CD4-positive, alpha-beta T cell treated with Interleukin-15 for 1 hour (primary cell): Measurements from ENCODE around the gene SPR.

Experiments used
- DNase-seq: peaks from one replicate; pipeline ENCODE4 v3.0.0-alpha.2; 2020

SPR gene

DNA sequence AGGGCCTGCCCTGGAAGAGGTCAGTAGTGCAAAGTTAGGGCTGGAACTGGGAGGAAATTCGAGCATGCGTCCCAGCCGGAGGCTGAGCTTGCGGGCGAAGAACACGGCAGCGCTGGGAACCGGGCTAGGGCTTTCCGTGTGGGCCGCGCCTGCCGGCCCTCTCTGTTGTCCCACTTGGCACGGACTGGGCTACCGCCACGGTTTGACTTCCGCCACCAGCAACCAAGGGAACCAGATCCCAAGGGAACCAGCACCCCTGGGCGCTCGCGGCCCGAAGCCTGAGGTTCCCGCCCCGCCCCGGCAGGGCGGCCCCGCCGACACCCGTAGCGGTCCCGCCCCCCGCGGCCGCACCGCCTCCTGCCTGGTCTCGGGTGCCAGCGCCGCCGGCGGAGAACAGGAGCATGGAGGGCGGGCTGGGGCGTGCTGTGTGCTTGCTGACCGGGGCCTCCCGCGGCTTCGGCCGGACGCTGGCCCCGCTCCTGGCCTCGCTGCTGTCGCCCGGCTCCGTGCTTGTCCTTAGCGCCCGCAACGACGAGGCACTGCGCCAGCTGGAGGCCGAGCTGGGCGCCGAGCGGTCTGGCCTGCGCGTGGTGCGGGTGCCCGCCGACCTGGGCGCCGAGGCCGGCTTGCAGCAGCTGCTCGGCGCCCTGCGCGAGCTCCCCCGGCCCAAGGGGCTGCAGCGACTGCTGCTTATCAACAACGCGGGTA, at the start of gene SPR:
TSS of gene SPR (plus strand) at position 377 of the 708 bp plus-strand sequence. CDS start at position 402, 25 bp downstream.
- DNase-seq, result no peak

DNA sequence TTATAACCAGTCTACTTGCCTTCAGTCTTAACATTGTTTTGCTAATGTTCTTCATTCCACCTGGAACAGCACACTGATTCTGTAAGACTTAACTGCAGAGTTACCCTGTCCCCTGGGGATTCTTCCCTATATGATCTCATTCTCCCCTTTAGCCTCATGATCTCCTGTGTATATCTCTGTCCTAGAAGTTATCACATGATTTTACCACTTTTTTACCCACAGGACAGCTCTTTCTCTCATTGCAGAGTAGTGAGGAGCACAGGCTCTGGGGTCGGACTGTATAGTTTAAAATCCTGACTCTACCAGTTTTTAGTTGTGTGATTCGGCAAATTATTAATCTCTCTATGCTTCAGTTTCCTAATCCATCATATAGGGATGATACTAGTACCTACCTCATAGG, 47.1 kb upstream of the SPR start:
- no peak for DNase-seq

DNA sequence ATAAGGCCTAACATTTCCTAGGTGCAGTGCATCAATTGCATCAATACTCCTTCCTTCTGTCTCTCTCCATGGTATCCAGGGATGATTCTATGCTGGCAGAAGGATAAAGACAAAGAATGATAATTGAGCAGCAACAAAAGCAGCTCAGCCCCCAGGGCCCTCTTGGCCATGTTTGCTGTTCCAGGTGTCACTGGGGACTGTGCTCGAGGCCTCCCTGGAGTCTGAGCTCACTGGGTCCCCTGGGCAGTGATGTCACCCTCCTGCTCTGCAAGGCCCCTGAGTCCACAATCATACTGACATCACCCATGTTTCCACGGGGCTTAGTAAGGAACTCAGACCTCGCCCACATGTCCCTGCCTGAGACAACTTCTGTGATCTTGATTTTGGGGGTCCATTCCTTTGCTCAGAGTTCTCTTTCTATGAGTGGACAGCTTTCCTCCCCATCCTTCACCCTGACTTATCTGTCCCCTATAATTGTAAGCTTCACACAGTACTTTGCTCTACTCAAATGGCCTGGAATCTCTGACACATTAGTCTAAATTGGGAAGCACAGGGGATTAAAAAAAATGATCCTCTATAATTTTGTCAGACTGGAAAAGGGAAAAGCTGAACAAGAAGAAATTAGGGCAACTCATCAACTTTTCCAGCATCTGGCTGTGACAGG, 45.6 kb upstream of the SPR start:
- DNase-seq, result no peak

DNA sequence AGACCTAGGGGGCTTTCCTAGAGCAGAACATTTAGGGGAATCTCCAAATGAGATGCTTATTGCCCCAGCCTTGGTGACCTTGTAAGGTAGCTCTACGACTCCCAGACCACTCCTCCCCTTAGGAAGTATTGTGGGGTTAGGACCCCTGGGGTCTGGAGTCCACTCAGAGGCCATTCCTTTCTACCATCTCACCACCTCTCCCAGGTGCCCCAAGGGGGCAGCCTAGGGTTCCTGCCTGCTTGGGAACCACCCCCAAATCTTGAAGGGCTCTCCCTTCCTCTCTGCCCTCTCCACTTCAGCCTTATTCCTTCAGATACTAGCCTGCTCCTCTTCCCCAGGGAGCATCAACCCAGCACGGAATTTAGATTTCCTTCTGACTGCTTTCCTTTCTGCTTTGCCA, 43.9 kb upstream of the SPR start:
- DNase-seq, result no peak

DNA sequence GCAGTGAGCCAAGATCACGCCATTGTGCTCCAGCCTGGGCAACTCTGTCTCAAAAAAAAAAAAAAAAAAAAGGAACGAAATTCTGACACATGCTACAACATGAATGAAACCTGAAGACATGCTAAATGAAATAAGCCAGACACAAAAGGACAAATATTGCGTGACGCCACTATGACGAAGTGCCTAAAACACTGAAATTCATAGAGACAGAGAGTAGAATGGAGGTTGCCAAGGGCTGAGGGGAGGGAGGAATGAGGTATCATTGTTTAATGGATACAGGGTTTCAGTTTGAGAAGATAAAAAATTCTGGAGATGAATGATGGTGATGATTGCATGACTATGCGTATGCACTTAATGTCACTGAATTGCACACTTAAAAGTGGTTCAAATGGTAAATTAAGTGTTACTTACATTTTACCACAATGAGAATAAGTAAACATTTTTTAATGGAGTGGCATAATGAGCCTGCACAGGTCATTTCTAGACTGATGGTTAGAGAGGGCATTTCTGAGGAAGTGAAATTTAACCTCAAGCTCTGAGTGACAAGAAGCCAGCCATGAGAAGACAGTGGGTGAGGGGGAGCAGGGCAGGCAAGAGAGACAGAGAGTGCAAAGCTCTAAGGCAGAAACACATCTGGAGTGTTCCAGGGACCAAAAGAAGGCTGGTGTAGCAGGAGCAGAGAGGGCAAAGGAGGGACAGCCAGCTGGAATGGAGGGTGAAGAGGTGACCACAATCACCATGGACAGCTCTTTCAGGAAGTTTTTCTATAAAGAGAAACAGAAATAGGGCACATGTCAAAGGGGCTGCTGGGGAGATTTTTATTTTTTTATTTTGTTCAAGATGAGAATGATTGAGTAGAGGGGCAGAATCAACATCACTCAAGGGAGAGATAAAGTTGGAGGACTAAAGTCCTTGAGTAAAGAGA, 40.8 kb upstream of the SPR start:
- DNase-seq, result no peak

DNA sequence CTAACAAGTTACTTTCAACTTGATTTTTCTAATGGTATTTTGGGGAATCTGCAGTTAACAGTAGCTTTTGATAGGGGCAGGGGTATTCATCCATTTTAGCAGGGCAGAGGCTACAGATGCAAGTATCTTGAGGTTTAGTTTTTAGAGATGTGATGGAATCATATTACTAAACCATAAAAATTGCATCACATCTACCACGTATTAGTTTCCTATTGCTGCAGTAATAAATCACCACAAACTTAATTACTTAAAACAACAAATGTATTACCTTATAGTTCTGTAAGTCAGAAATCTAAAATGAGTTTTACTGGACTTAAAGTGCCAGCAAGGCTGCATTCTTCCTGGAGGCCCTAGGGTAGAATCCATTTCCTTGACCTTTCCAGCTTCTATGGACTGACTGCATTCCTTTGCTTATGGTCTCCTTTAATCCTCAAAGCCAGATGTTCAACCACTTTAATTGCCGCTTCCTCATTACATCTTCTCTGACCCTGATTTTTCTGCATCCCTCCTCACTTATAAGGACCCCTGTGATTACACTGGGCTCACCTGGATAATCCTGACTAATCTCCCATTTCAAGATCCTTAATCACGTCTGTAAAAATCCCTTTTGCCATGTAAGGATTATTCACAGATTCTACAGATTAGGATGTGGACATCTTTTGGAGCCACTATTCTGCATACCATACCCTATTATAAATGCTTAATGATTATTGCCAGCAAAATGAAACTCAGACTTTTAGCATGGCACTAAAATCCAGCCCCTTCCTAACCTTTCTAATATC, 39.5 kb upstream of the SPR start:
- DNase-seq, result no peak

DNA sequence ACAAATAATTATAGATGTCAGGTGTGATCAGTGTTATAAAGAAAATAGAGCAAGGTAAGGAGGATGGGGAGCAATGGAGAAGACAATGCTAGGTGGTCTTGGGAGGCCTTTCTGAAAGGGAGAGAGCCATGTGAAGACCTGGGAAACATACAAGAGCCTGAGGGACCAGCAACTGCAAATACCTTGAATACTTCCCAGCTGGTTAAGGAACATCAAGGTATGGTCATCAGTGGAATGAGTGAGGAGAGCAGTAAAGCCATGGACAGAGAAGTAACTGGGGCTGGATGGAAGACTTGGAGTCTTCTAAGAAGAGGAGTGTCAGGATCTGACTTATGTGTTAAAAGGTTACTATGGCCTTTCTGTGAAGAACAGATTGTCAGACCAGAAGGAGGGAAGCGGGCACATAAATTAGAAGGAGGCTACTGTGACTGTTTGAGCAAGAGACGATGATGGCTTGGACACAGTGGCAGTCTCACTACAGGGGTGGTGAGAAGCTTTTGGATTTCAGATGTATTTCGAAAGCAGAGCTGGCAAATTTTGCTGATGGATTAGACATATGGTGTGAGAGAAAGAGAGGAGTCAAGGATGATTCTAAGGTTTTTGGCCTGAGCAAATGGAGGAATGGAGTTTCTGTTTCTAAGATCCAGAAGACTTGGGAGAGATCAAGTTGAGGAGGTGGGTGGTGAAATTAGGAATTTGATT, 38.6 kb upstream of the SPR start:
- DNase-seq, result no peak

DNA sequence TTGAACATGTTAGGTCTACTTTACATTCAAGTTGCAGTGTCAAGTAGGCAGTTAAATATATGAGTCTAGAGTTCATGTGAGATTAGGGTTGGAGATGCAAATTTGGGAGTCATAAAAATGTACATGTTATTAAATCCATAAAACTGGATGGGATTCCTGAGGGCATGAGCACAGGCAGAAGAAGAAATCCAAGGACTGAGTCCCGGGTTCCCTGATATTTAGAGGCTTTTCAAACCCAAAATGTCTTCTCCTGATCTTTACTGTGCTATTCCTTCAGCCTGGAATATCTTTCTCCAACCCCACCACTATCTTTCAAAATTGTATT, 38.1 kb upstream of the SPR start:
- no peak for DNase-seq

DNA sequence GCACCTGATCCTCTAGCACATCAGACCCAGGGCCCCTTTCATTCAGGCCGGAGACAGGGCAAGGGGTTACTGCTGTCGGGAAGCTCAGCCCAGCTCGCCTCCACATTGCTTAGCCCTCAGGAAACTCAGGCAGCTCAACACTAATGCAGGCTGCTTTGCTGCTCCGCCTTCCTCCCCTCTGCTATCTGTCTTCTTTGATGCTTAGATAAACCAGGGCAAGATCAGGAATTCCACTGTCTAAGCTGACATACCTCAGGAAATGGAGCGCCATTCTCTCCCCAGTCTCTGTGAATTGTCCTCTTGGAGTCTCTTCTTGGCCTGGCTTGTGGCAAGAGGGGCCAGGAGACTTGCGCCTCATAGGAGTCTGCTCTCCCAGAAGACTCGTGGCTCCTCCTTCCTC, 35.9 kb upstream of the SPR start:
- DNase-seq, result no peak

DNA sequence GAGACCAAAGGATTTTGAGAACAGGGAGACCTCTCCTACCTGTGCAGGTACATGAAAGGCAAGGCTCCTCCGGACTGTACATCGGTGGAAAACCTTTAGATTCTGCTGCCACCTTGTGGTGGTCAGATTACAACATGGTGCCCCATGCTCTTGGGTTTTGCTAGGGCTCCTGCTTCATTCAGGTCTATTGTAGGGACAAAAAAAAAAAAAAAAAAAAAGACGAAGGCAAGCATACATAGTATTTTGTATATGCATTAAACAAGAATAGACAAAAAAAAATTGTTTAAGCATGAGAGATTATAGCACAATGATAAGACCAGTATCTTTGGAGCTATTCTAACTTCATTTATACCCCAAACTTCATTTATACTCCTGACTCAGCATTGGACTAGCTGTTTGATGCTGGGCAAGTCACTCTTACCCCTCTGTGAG, 27.4 kb upstream of the SPR start:
- peak; percentile 42 for DNase-seq

DNA sequence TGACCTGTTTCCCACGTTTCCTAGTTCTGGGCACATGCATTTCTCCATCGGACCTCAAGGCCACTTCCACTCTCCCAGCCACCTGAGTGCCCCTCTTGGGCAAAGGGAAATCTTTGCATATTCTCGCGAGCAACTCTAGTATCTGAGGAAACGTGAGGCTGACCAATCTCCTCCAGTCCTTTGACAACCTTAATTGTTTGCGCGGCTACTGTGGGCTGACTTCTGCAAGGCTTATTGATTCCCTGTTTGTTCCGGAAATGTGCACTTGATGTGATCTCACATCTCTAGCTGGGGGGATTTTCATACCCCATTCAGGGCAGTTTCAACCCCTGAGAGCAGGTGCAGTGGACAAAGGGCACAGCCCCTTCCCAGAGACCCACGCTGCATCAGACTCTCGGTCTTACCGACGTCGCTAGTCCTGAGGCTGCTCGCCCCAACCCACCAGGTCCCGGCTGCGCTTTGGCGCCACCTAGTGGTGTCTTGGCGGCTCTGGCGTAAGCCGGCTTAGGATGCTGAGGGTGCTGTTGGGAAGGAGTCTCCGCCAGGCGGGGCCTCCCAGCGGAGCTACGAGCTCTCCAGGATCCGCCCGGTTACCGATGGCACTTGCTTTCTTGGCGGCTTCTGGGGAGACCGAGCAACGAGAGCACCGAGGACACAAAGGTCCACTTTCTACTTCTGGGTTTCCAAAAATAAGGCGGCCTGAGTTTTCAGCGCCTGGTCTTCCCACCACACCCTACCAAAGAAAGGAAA, 24.8 kb upstream of the SPR start:
- peak; percentile 81 for DNase-seq

DNA sequence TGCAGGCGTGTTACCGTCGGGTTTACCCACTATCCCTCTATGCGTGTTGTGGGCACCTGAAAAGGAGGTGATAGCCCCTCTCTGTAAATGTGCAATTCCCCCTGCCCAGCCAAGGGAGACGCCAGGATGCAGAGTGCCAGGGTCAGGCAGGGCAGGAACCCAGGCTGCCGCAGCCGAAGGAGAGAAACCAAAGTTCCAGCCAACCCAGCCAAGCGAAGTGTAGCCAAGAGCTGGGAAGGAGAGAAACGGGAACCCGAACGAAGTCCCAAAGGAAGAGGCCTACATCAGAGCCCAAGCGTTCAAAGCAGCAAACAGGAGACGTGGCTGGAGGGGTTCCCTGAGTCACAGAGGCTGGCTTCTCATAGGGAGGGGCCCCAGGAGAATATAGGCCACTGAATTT, 24.2 kb upstream of the SPR start:
- no peak for DNase-seq

DNA sequence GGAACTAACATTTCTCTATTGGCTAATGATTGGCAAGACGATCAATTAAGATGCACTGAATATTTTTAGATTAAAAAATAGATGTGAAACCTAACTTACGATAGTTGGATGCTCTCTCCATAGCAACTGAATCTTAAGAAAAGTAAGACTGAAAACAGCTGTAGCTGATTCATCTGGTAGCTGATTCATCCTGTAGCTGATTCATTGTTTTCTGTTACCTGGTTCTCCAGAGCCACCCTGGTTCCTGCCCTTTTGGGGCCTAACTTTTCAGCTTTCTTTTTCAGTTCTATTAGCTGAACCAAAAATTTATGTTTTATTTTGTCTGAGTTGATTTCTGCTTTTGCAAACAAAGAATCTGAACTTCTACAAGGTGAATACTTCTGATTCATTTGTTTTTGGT, 22.7 kb upstream of the SPR start:
- no peak for DNase-seq

DNA sequence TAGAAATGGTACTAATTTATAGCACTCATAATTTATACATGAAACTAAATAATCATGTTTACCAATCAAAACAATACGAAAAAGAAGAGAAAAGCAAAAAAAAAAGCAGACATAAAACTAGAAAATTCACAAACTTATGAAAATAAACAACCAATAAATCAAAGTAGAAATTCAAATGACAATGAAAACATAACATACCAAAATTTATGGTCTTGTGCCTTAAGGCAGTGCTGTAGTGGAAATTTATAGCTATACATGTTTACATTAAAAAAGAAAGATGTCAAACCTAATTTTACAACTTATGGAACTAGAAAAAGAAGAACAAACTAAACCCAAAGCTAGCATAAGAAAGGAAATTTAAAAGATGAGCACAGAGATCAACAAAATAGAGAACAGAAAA, 16.1 kb upstream of the SPR start:
- no peak for DNase-seq

DNA sequence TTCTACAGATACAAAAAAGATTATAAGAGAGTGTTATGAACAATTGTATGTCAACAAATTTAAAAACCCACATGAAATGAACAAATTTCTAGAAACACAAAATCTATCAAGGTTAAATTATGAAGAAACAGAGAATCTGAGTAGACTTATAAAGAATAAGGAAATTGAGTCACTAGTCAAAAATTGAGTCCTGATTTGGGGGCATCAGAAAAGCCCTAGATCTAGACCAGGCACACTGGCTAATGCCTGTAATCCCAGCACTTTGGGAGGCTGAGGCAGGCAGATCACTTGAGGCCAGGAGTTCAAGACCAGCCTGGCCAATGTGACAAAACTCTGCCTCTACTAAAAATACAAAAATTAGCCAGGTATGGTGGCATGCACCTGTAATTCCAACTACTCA, 15.3 kb upstream of the SPR start:
- DNase-seq, result no peak

DNA sequence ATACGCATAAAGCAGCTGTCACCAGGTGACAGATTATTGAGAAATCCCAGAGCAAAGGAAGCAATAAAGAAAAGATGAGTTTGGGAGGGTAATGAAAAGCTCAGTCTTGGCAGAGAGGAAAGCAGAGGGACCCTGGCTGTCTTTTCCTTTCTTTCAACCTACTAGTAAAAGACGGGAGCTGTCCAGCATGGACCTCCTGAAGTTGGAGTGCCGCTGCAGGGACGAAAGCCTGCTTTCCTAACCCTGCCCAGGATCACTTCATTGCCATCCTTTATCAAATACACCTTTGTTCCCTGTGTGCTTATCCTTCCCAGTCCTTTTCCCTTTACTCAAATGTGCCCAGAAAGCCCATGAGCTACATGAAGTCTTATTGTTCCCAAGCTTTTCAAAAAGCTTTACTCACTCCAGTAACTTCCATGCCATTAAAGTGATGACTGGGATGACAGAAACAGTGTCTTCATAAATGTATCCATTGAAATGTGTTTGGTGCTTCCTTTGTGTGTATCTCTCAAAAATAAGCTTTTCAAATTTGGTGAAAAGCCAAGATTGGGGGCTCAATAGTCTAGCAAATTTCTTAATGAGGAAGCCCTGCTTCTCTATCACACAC, 3.7 kb upstream of the SPR start:
- no peak for DNase-seq

DNA sequence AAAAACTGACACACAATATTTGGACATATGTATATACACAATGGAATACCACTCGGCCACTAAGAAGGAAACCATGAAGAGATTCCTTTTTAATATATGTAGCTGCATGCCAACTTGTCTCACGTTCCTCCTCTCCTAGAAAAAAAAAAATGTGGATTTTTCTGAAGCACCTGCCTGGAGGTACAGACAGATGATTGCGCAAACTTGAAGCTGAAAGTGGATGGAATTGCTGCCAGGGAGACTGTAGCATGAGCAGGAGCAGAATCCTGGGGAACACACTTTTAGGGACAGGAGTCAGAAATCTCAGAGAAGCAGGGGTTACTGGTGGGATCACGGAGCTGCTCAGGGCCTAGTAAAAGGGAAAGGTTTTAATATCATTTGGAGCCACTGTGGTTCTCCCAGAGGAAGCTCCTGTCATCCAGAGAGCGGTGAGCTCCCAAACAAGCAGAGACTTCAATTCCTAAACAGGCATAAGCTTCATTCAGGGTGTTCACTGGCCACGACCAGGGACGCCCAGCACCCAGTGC, 640 bp upstream of the SPR start:
- DNase-seq, result no peak

DNA sequence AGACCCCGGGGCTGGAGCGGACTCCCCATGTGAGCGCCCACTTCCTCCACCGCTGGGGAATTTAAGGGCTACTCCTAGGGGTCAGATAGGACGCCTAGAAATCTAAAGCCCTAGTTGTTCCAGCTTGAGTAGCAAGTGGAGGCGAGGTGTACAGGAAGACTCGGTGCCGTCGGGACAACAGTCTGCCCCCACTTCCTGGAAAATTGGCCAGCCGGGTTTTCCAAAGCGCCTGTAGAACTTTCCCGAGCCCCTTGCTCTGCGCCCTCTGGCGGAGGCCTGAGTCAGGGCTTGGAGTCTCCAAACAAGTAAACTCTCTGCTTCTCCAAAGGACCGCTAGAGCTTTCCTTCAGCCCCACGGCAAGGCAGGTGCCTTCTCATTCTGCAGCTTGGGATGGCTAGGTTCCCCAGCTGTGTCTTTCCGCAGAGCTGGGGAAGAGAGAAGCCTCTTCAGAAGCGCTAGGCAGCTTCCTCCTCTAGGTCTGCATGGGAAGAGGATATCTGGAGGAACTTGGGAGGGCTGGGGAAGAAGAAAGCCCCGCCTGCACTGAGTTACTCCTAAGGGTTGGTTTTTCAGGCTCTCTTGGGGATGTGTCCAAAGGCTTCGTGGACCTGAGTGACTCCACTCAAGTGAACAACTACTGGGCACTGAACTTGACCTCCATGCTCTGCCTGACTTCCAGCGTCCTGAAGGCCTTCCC, 681 bp downstream of the SPR start:
- peak; percentile 49 for DNase-seq

DNA sequence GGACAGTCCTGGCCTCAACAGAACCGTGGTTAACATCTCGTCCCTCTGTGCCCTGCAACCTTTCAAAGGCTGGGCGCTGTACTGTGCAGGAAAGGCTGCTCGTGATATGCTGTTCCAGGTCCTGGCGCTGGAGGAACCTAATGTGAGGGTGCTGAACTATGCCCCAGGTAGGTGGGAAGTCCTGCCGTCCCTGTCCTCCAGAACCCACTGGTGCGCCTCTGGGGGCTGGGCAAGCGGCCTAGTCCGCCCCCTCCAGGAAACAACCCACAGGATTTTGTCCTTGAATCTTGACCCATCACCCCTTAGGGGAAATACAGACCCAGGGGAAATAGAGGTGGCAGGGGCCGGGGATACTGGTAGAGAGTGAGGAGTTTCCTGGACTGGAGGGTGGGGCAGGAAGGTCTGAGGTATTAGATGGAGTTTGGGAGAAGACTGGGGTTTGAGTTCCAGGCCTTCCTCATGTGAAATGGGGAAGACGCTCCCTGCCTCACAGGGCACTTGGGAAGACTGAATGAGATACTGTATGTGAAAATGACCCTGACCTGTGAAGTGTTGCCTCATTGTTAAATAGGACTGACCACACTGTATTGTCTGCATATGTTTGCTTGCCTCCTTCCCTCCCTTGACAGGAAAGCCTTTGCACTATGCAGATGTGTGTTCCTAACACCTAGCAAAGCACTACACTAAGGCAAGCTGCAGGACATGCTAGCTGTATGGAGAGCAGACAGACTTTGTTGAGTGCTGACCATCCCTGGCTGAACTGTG, 1.4 kb downstream of the SPR start:
- no peak for DNase-seq

DNA sequence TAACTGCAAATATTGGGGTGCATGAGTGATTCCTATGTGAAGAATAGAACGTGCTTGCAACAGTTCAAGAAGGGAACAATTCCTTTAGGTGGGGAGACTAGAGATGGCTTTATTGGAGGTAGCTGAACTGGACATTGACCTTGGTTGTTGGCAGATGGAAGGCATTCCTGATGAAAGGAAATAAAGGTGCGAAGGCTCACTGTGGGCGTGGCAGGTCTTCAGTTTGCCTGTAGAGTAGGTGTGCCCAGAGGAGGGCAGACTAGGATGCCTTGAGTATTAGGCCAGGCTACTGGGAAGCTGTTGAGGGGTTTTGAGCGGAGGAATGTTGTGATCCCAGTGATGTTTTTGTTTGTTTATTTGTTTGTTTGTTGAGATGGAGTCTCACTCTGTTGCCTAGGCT, 2.8 kb downstream of the SPR start:
- no peak for DNase-seq
